ENCODE data around the gene ZNRF3. TPM values are rescaled to one million over a fixed set of nuclear protein-coding genes. Genes with fewer than 3 reads are reported as not detected.
A peak's percentile ranks its signal among the peaks of the same experiment; 100 is the strongest.

The ZNRF3 gene
- polyA plus RNA-seq, 1 donor (not counting 4 experiments of a cell fraction or from before 2014, with no cell fraction given), result 2.6 TPM

- H3K27ac ChIP-seq (ENCODE audit: control insufficient read depth, insufficient read depth, low read length), result no peak overlapping the region
- H3K36me3 ChIP-seq (ENCODE audit: control insufficient read depth in 2 of 2, extremely low read depth in 1 of 2, insufficient read depth in 2 of 2, low read length in 2 of 2), result no peaks in the 10 kb centered on the region
- peaks cover 42% of the 10 kb centered on the region for H3K79me2 ChIP-seq (ENCODE audit: control insufficient read depth, insufficient read depth, low read length)
- no peaks in the 10 kb centered on the region for H3K27me3 ChIP-seq (ENCODE audit: control insufficient read depth, extremely low read depth, insufficient read depth, low read length)
- DNase-seq (ENCODE audit: low read depth, low spot score), result no peak
- peaks cover 9% of the 10 kb centered on the region for H4K20me1 ChIP-seq (ENCODE audit: control insufficient read depth, extremely low read depth, insufficient read depth, low read length)
- no peaks in the 10 kb centered on the region for H3K9me3 ChIP-seq (ENCODE audit: control insufficient read depth, low read depth, low read length)
- peak overlapping the region; percentile 66 for H3K9ac ChIP-seq (ENCODE audit: control insufficient read depth, extremely low read depth, insufficient read depth, low read length)
- H3K4me2 ChIP-seq (ENCODE audit: control insufficient read depth, extremely low read depth, insufficient read depth, low read depth, low read length), result peak overlapping the region; percentile 99
- FAIRE-seq, result no peak
- H2AFZ ChIP-seq (ENCODE audit: control insufficient read depth, low read length), result peak overlapping the region; percentile 72
- dilution Hi-C loops (cut with MboI; ENCODE audit: extremely low pct_ligation_motif_present, low sequenced_read_pairs), result no loop called here
- peaks cover 18% of the 10 kb centered on the region for H3K4me1 ChIP-seq (ENCODE audit: control insufficient read depth, extremely low read depth, insufficient read depth, low read length)
- peaks cover 2% of the 10 kb centered on the region for H3K9me1 ChIP-seq (ENCODE audit: control insufficient read depth, extremely low read depth, insufficient read depth, low read length)
- peak overlapping the region; percentile 46 to 85 (median 73) for H3K4me3 ChIP-seq (ENCODE audit: control insufficient read depth in 2 of 3, extremely low read depth in 1 of 3, insufficient read depth in 2 of 3, low read depth in 1 of 3, low read length in 3 of 3)
- TF ChIP-seq CTCF (optimal IDR thresholded peaks at IDR 0.05 in 1 of 3, IDR thresholded peaks at IDR 0.05 in 1 of 3, conservative IDR thresholded peaks at IDR 0.05 in 1 of 3; ENCODE audit: extremely low read depth in 1 of 3, insufficient read depth in 2 of 3, low read length in 3 of 3), result peak in 2 of 3 experiments; percentile 10 to 23
- no peak for TF ChIP-seq EZH2 (IDR thresholded peaks at IDR 0.05; ENCODE audit: low read length)
These were observed 760 bp downstream of the ZNRF3 start for GRCh38 chr22:28883917-28884746.

GRCh38 chr22:28884747-28885350 lies 1.5 kb downstream of the ZNRF3 start:
- Histone ChIP-seq H2AFZ (ENCODE audit: control insufficient read depth, low read length) (peak overlapping the region; percentile 72), H3K4me3 (ENCODE audit: control insufficient read depth in 2 of 3, extremely low read depth in 1 of 3, insufficient read depth in 2 of 3, low read depth in 1 of 3, low read length in 3 of 3) (peak overlapping the region; percentile 46 to 85 (median 73)), H4K20me1 (ENCODE audit: control insufficient read depth, extremely low read depth, insufficient read depth, low read length) (peaks cover 9% of the 10 kb centered on the region), H3K27me3 (ENCODE audit: control insufficient read depth, extremely low read depth, insufficient read depth, low read length) (no peaks in the 10 kb centered on the region), H3K4me1 (ENCODE audit: control insufficient read depth, extremely low read depth, insufficient read depth, low read length) (peaks cover 18% of the 10 kb centered on the region), H3K36me3 (ENCODE audit: control insufficient read depth in 2 of 2, extremely low read depth in 1 of 2, insufficient read depth in 2 of 2, low read length in 2 of 2) (no peaks in the 10 kb centered on the region), H3K27ac (ENCODE audit: control insufficient read depth, insufficient read depth, low read length) (peak overlapping the region; percentile 8), H3K9ac (ENCODE audit: control insufficient read depth, extremely low read depth, insufficient read depth, low read length) (peak overlapping the region; percentile 66), H3K9me1 (ENCODE audit: control insufficient read depth, extremely low read depth, insufficient read depth, low read length) (peaks cover 2% of the 10 kb centered on the region), H3K4me2 (ENCODE audit: control insufficient read depth, extremely low read depth, insufficient read depth, low read depth, low read length) (peak overlapping the region; percentile 99), H3K9me3 (ENCODE audit: control insufficient read depth, low read depth, low read length) (no peaks in the 10 kb centered on the region), H3K79me2 (ENCODE audit: control insufficient read depth, insufficient read depth, low read length) (peaks cover 49% of the 10 kb centered on the region)
- TF ChIP-seq EZH2 (IDR thresholded peaks at IDR 0.05; ENCODE audit: low read length) (no peak), CTCF (optimal IDR thresholded peaks at IDR 0.05 in 1 of 3, IDR thresholded peaks at IDR 0.05 in 1 of 3, conservative IDR thresholded peaks at IDR 0.05 in 1 of 3; ENCODE audit: extremely low read depth in 1 of 3, insufficient read depth in 2 of 3, low read length in 3 of 3) (no peak)
- dilution Hi-C loops (cut with MboI; ENCODE audit: extremely low pct_ligation_motif_present, low sequenced_read_pairs), result no loop called here
- peak; percentile 56 for FAIRE-seq
- no peak for DNase-seq (ENCODE audit: low read depth, low spot score)
